Mononuclear cell (primary cell): Measurements from ENCODE around the gene KANK3. TPM values are rescaled to one million over a fixed set of nuclear protein-coding genes. Genes with fewer than 3 reads are reported as not detected.
"Not testable (repeated sequence)": the region's sequence is repeated elsewhere in the genome, so short reads cannot be mapped to it uniquely, and the experiment has no call there.

Experiments
- H3K27me3 ChIP-seq: 2 replicates; pipeline ENCODE4 v1.6.0; 2011; ENCODE audit warnings: low read length, control low read depth; ENCODE audit not compliant: insufficient read depth
- H3K4me1 ChIP-seq: 2 replicates; pipeline ENCODE4 v1.5.1; 2011; ENCODE audit warnings: mild to moderate bottlenecking, low read length, control low read depth; ENCODE audit not compliant: insufficient read depth
- H3K4me3 ChIP-seq: 2 replicates; pipeline ENCODE4 v1.5.1; 2011; ENCODE audit warnings: mild to moderate bottlenecking, low read length, moderate library complexity
- H3K9me3 ChIP-seq: 2 replicates; pipeline ENCODE4 v1.5.1; 2011; ENCODE audit warnings: low read depth, mild to moderate bottlenecking, control low read depth, low read length
- total RNA-seq: library from RNA; depleted of rRNA; stranded (reverse); fragments of >200 nt; gene quantifications from one replicate; pipeline ENCODE4 v1.2.3, GENCODE V29; 2012

The KANK3 gene
- 0.42 TPM for total RNA-seq

GRCh38 chr19:8342684-8343482, at the start of gene KANK3:
TSS of gene KANK3 (minus strand) at chr19:8343262. CDS start at chr19:8337828, 5,434 bp downstream.
- Histone ChIP-seq H3K27me3 (peaks cover 44% of the 10 kb centered on the region), H3K9me3 (no peaks in the 10 kb centered on the region), H3K4me1 (peaks cover 11% of the 10 kb centered on the region), H3K4me3 (peak within 1 kb of the TSS; percentile 25)

GRCh38 chr19:8392017-8392591, 49.0 kb upstream of the KANK3 start:
- Histone ChIP-seq H3K27me3 (no peaks in the 10 kb centered on the region), H3K4me1 (peaks cover 21% of the 10 kb centered on the region), H3K4me3 (no peak overlapping the region), H3K9me3 (no peaks in the 10 kb centered on the region)

GRCh38 chr19:8391198-8392016, 48.3 kb upstream of the KANK3 start:
- Histone ChIP-seq H3K27me3 (no peaks in the 10 kb centered on the region), H3K4me3 (no peak overlapping the region), H3K4me1 (peaks cover 21% of the 10 kb centered on the region), H3K9me3 (no peaks in the 10 kb centered on the region)

GRCh38 chr19:8390617-8390981, 47.5 kb upstream of the KANK3 start:
- peak overlapping the region; percentile 98 for H3K4me3 ChIP-seq
- H3K4me1 ChIP-seq: peaks cover 21% of the 10 kb centered on the region
- H3K9me3 ChIP-seq: no peaks in the 10 kb centered on the region
- H3K27me3 ChIP-seq: no peaks in the 10 kb centered on the region

GRCh38 chr19:8389891-8390616, 47.0 kb upstream of the KANK3 start, which contains the start of gene RAB11B:
TSS of gene RAB11B (plus strand) at chr19:8390360. CDS start at chr19:8390417, 57 bp downstream.
- Histone ChIP-seq H3K9me3 (no peaks in the 10 kb centered on the region), H3K4me1 (peaks cover 21% of the 10 kb centered on the region), H3K4me3 (peak within 1 kb of the TSS; percentile 98), H3K27me3 (no peaks in the 10 kb centered on the region)

GRCh38 chr19:8388612-8388958, 45.5 kb upstream of the KANK3 start:
- H3K9me3 ChIP-seq: no peaks in the 10 kb centered on the region
- no peaks in the 10 kb centered on the region for H3K27me3 ChIP-seq
- no peak overlapping the region for H3K4me3 ChIP-seq
- H3K4me1 ChIP-seq: peaks cover 21% of the 10 kb centered on the region

- Histone ChIP-seq H3K4me1 (peaks cover 21% of the 10 kb centered on the region), H3K4me3 (no peak overlapping the region), H3K27me3 (no peaks in the 10 kb centered on the region), H3K9me3 (no peaks in the 10 kb centered on the region)
Measured at GRCh38 chr19:8387688-8388611, 44.9 kb upstream of the KANK3 start.

- no peak overlapping the region for H3K4me3 ChIP-seq
- peaks cover 17% of the 10 kb centered on the region for H3K4me1 ChIP-seq
- H3K27me3 ChIP-seq: no peaks in the 10 kb centered on the region
- H3K9me3 ChIP-seq: no peaks in the 10 kb centered on the region
Measured at GRCh38 chr19:8386990-8387389, 43.9 kb upstream of the KANK3 start.

GRCh38 chr19:8386419-8386818, 43.4 kb upstream of the KANK3 start:
- not testable (repeated sequence) for H3K4me3 ChIP-seq, H3K9me3 ChIP-seq, H3K27me3 ChIP-seq
- peaks cover 11% of the 10 kb centered on the region for H3K4me1 ChIP-seq

- H3K4me1 ChIP-seq, H3K4me3 ChIP-seq, H3K27me3 ChIP-seq, H3K9me3 ChIP-seq: not testable (repeated sequence)
Measured at GRCh38 chr19:8385566-8385965, 42.5 kb upstream of the KANK3 start.

GRCh38 chr19:8385103-8385502, 42.0 kb upstream of the KANK3 start:
- H3K27me3 ChIP-seq, H3K9me3 ChIP-seq, H3K4me1 ChIP-seq, H3K4me3 ChIP-seq: not testable (repeated sequence)

- H3K9me3 ChIP-seq, H3K27me3 ChIP-seq, H3K4me3 ChIP-seq, H3K4me1 ChIP-seq: not testable (repeated sequence)
Measured at GRCh38 chr19:8384569-8384968, 41.5 kb upstream of the KANK3 start.

GRCh38 chr19:8379156-8379891, 36.3 kb upstream of the KANK3 start:
- H3K4me3 ChIP-seq, H3K4me1 ChIP-seq, H3K9me3 ChIP-seq, H3K27me3 ChIP-seq: not testable (repeated sequence)
